Activated T-cell treated with anti-CD3 and anti-CD28 coated beads for 24 hours (primary cell): ENCODE data around the gene RPSA.
A peak's percentile ranks its signal among the peaks of the same experiment; 100 is the strongest.
"Not testable (repeated sequence)": the region's sequence is repeated elsewhere in the genome, so short reads cannot be mapped to it uniquely, and the experiment has no call there.

ENCODE experiments used
- DNase-seq: peaks from one replicate; pipeline ENCODE4 v3.0.0-alpha.2; 2020; ENCODE audit warnings: low read depth

Gene RPSA

GRCh38 chr3:39419742-39420315, 13.3 kb downstream of the RPSA start:
- no peak for DNase-seq

- no peak for DNase-seq
Measured at GRCh38 chr3:39420543-39420942, 14.0 kb downstream of the RPSA start.

GRCh38 chr3:39423436-39423970, 17.0 kb downstream of the RPSA start:
- no peak for DNase-seq

- DNase-seq, result no peak
Measured at GRCh38 chr3:39426312-39426711, 19.8 kb downstream of the RPSA start.

- DNase-seq, result no peak
Measured at GRCh38 chr3:39427506-39427905, 21.0 kb downstream of the RPSA start.

- no peak for DNase-seq
Measured at GRCh38 chr3:39428745-39429201, 22.3 kb downstream of the RPSA start.

- no peak for DNase-seq
Measured at GRCh38 chr3:39429466-39429865, 22.9 kb downstream of the RPSA start.

- DNase-seq, result no peak
Measured at GRCh38 chr3:39432342-39432741, 25.8 kb downstream of the RPSA start.

- DNase-seq, result no peak
Measured at GRCh38 chr3:39433642-39434041, 27.1 kb downstream of the RPSA start.

GRCh38 chr3:39434574-39434973, 28.1 kb downstream of the RPSA start:
- no peak for DNase-seq

- DNase-seq, result no peak
Measured at GRCh38 chr3:39435006-39435748, 28.7 kb downstream of the RPSA start.

GRCh38 chr3:39438880-39439279, 32.4 kb downstream of the RPSA start:
- DNase-seq, result no peak

- DNase-seq, result no peak
Measured at GRCh38 chr3:39440316-39440715, 33.8 kb downstream of the RPSA start.

GRCh38 chr3:39443530-39443929, 37.0 kb downstream of the RPSA start:
- DNase-seq, result no peak

GRCh38 chr3:39445927-39446326, 39.4 kb downstream of the RPSA start:
- DNase-seq, result no peak

- no peak for DNase-seq
Measured at GRCh38 chr3:39446444-39446843, 39.9 kb downstream of the RPSA start.

GRCh38 chr3:39447637-39448483, 41.3 kb downstream of the RPSA start:
- DNase-seq, result peak; percentile 52

- DNase-seq, result no peak
Measured at GRCh38 chr3:39448506-39449233, 42.1 kb downstream of the RPSA start.

- DNase-seq, result no peak
Measured at GRCh38 chr3:39449796-39450195, 43.3 kb downstream of the RPSA start.

- DNase-seq, result no peak
Measured at GRCh38 chr3:39453134-39453533, 46.6 kb downstream of the RPSA start.

GRCh38 chr3:39453872-39454271, 47.4 kb downstream of the RPSA start:
- not testable (repeated sequence) for DNase-seq
